HepG2 (cell line): ENCODE measurements around the gene ELP5. TPM values are rescaled to one million over a fixed set of nuclear protein-coding genes. Genes with fewer than 3 reads are reported as not detected.

Experiments
- ELF4 ChIP-seq: sonication (generic); formaldehyde crosslinking; IDR thresholded peaks from 2 replicates; pipeline ENCODE4 v1.5.0; 2020; ENCODE audit warnings: missing genetic modification reagents, mild to moderate bottlenecking, moderate library complexity, borderline replicate concordance
- HDAC6 ChIP-seq: fragments of 200-600 bp; sonication (generic); IDR thresholded peaks from 2 replicates; pipeline ENCODE4 v1.7.0; 2017; ENCODE audit warnings: mild to moderate bottlenecking, antibody characterized with exemption, low read length, low read depth
- MEIS1 ChIP-seq: sonication (generic); formaldehyde crosslinking; IDR thresholded peaks from 2 replicates; pipeline ENCODE4 v1.9.0; 2021; ENCODE audit warnings: mild to moderate bottlenecking, missing genetic modification reagents, moderate library complexity, borderline replicate concordance
- MIER2 ChIP-seq: IDR thresholded peaks from 2 replicates; pipeline ENCODE4 v1.6.1; 2016; ENCODE audit warnings: missing biosample characterization, missing genetic modification reagents
- MIXL1 ChIP-seq: IDR thresholded peaks from 2 replicates; pipeline ENCODE4 v1.6.1; 2016
- RARG ChIP-seq: sonication (generic); formaldehyde crosslinking; IDR thresholded peaks from 2 replicates; pipeline ENCODE4 v1.4.0; 2020; ENCODE audit warnings: low read depth, mild to moderate bottlenecking, missing genetic modification reagents
- SAP130 ChIP-seq: IDR thresholded peaks from 2 replicates; pipeline ENCODE4 v1.6.1; 2016; ENCODE audit warnings: low read depth
- SRSF1 ChIP-seq: fragments of 200-400 bp; formaldehyde crosslinking; optimal IDR thresholded peaks from 2 replicates; pipeline ENCODE3; 2017; ENCODE audit warnings: mild to moderate bottlenecking, low read depth, low read length, moderate library complexity
- ZFP82 ChIP-seq: sonication (generic); formaldehyde crosslinking; IDR thresholded peaks from 2 replicates; pipeline ENCODE4 v1.5.1; 2020; ENCODE audit warnings: mild to moderate bottlenecking, missing genetic modification reagents, borderline replicate concordance
- ZNF234 ChIP-seq: sonication (generic); formaldehyde crosslinking; conservative IDR thresholded peaks from 2 replicates; pipeline ENCODE4 v1.5.1; 2020; ENCODE audit warnings: mild to moderate bottlenecking, missing genetic modification reagents
- ZNF430 ChIP-seq: sonication (generic); formaldehyde crosslinking; IDR thresholded peaks from 2 replicates; pipeline ENCODE4 v1.9.0; 2021; ENCODE audit warnings: mild to moderate bottlenecking, missing genetic modification reagents
- polyA plus RNA-seq, 8 experiments: library from polyadenylated mRNA; depleted of rRNA in 3 of 8; stranded (reverse) in 7 of 8; unstranded in 1 of 8; fragments of >200 nt; fragmentation: Illumina TruSeq in 4 of 8; extraction: Trizol in 4 of 8; gene quantifications; 2 replicates each; pipeline versions ENCODE4 v1.2.1 to v1.2.3, GENCODE V29; 2011 to 2016; ENCODE audit warnings: low read depth in 4 of 8, missing spikeins in 1 of 8, mixed read lengths in 1 of 8; ENCODE audit not compliant: insufficient read depth in 1 of 8
- total RNA-seq, 5 experiments: library from RNA; depleted of rRNA; stranded (reverse); fragments of >200 nt; fragmentation: Illumina TruSeq; extraction: Trizol; gene quantifications; 2 replicates each; pipeline ENCODE4 v1.2.3, GENCODE V29; 2016; ENCODE audit warnings: low read depth in 1 of 5
- TF ChIP-seq, protein P1 (sequence below), 2 experiments: fragments of 450-650 bp in 1 of 2; sonication (generic) in 1 of 2; formaldehyde crosslinking in 1 of 2; IDR thresholded peaks; 2 replicates each; pipeline versions ENCODE4 v1.6.1 to v1.8.0; 2016 to 2022; ENCODE audit warnings: antibody characterized with exemption in 1 of 2, mild to moderate bottlenecking in 1 of 2, missing genetic modification reagents in 1 of 2
- TF ChIP-seq, protein P2 (sequence below): sonication (generic); formaldehyde crosslinking; IDR thresholded peaks from 2 replicates; pipeline ENCODE4 v1.9.0; 2022; ENCODE audit warnings: low read depth, missing genetic modification reagents
- TF ChIP-seq, protein P3 (sequence below): IDR thresholded peaks from 2 replicates; pipeline ENCODE4 v1.6.1; 2016; ENCODE audit warnings: missing compliant biosample characterization, missing genetic modification reagents, borderline replicate concordance
- TF ChIP-seq, protein P4 (sequence below): sonication (generic); formaldehyde crosslinking; IDR thresholded peaks from 2 replicates; pipeline ENCODE4 v1.4.0; 2020; ENCODE audit warnings: mild to moderate bottlenecking, missing genetic modification reagents

The ELP5 gene
- total and polyA plus RNA-seq, 2 of the 13 experiments (the other 11 are each of a cell fraction or from before 2014, with no cell fraction given) = 67.6 to 69.8 TPM

DNA sequence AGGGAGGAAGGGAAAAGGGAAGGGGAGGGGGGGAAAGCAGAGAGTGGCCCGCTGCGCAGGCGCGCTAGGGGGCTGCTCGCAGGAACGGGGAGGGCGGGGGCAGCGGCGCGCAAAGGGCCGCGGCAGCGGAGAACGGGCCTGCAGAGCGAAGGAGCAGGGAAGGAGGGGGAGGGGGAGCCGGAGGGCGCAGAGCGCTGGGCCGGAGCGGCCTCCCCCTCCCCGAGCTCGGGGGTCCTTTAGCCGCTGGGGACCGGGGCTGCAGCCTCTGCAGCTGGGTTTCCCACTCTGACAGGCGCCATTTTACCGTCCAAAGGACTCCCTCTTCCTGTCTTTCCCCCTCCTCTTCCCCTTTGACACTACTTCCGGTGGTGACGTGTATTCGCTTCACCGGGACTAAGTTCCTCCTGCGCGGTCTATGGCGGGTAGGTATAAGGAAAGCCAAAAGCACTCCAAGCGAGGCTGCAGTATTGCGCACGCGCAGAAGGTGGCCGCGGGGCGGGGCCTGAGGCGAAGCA, 297 bp upstream of the ELP5 start, which contains the start of gene CTDNEP1 (continued):
- TF ChIP-seq, protein P1, sequence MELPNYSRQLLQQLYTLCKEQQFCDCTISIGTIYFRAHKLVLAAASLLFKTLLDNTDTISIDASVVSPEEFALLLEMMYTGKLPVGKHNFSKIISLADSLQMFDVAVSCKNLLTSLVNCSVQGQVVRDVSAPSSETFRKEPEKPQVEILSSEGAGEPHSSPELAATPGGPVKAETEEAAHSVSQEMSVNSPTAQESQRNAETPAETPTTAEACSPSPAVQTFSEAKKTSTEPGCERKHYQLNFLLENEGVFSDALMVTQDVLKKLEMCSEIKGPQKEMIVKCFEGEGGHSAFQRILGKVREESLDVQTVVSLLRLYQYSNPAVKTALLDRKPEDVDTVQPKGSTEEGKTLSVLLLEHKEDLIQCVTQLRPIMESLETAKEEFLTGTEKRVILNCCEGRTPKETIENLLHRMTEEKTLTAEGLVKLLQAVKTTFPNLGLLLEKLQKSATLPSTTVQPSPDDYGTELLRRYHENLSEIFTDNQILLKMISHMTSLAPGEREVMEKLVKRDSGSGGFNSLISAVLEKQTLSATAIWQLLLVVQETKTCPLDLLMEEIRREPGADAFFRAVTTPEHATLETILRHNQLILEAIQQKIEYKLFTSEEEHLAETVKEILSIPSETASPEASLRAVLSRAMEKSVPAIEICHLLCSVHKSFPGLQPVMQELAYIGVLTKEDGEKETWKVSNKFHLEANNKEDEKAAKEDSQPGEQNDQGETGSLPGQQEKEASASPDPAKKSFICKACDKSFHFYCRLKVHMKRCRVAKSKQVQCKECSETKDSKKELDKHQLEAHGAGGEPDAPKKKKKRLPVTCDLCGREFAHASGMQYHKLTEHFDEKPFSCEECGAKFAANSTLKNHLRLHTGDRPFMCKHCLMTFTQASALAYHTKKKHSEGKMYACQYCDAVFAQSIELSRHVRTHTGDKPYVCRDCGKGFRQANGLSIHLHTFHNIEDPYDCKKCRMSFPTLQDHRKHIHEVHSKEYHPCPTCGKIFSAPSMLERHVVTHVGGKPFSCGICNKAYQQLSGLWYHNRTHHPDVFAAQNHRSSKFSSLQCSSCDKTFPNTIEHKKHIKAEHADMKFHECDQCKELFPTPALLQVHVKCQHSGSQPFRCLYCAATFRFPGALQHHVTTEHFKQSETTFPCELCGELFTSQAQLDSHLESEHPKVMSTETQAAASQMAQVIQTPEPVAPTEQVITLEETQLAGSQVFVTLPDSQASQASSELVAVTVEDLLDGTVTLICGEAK (IDR thresholded peaks at IDR 0.05) = peak; percentile 49
- TF ChIP-seq, protein P1 (CRISPR knock-in tag; IDR thresholded peaks at IDR 0.05) = no peak
- TF ChIP-seq MIER2 (CRISPR knock-in tag) = no peak
- TF ChIP-seq HDAC6 = no peak
- TF ChIP-seq ZFP82 = 0 out of 2 replicates have a peak, but pooled peaks have one; percentile 43
- no peak for TF ChIP-seq SRSF1
- TF ChIP-seq ELF4 (CRISPR knock-in tag) = peak; percentile 29; the same call in 1 of the 2 replicates
- no peak for TF ChIP-seq ZNF430 (CRISPR knock-in tag)
- TF ChIP-seq RARG (CRISPR knock-in tag) = no peak
- no peak; the same call in 1 of the 2 replicates for TF ChIP-seq MEIS1
- no peak for TF ChIP-seq SAP130 (CRISPR knock-in tag)
- TF ChIP-seq, protein P2, sequence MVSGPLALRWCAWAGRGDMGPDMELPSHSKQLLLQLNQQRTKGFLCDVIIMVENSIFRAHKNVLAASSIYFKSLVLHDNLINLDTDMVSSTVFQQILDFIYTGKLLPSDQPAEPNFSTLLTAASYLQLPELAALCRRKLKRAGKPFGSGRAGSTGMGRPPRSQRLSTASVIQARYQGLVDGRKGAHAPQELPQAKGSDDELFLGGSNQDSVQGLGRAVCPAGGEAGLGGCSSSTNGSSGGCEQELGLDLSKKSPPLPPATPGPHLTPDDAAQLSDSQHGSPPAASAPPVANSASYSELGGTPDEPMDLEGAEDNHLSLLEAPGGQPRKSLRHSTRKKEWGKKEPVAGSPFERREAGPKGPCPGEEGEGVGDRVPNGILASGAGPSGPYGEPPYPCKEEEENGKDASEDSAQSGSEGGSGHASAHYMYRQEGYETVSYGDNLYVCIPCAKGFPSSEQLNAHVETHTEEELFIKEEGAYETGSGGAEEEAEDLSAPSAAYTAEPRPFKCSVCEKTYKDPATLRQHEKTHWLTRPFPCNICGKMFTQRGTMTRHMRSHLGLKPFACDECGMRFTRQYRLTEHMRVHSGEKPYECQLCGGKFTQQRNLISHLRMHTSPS = no peak
- no peak for TF ChIP-seq MIXL1 (CRISPR knock-in tag)
- TF ChIP-seq, protein P3, sequence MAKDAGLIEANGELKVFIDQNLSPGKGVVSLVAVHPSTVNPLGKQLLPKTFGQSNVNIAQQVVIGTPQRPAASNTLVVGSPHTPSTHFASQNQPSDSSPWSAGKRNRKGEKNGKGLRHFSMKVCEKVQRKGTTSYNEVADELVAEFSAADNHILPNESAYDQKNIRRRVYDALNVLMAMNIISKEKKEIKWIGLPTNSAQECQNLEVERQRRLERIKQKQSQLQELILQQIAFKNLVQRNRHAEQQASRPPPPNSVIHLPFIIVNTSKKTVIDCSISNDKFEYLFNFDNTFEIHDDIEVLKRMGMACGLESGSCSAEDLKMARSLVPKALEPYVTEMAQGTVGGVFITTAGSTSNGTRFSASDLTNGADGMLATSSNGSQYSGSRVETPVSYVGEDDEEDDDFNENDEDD (CRISPR knock-in tag) = peak; percentile 63; the same call in 1 of the 2 replicates
- TF ChIP-seq, protein P4, sequence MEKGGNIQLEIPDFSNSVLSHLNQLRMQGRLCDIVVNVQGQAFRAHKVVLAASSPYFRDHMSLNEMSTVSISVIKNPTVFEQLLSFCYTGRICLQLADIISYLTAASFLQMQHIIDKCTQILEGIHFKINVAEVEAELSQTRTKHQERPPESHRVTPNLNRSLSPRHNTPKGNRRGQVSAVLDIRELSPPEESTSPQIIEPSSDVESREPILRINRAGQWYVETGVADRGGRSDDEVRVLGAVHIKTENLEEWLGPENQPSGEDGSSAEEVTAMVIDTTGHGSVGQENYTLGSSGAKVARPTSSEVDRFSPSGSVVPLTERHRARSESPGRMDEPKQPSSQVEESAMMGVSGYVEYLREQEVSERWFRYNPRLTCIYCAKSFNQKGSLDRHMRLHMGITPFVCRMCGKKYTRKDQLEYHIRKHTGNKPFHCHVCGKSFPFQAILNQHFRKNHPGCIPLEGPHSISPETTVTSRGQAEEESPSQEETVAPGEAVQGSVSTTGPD = no peak
- no peak for TF ChIP-seq ZNF234 (CRISPR knock-in tag)
